Endodermal cell (in vitro differentiated cells): ENCODE measurements around the gene TMPRSS13. TPM values are rescaled to one million over a fixed set of nuclear protein-coding genes. Genes with fewer than 3 reads are reported as not detected.

Experiments used
- DNase-seq: peaks from one replicate; pipeline ENCODE4 v3.0.0-alpha.2; 2017
- H3K27ac ChIP-seq: 2 replicates; pipeline ENCODE4 v1.5.1; 2013; ENCODE audit warnings: mild to moderate bottlenecking, low read depth, low read length, moderate library complexity
- H3K27me3 ChIP-seq: 2 replicates; pipeline ENCODE4 v1.6.1; 2013; ENCODE audit warnings: mild to moderate bottlenecking, low read length, moderate library complexity; ENCODE audit not compliant: insufficient read depth, control insufficient read depth, poor library complexity, severe bottlenecking
- H3K36me3 ChIP-seq: 2 replicates; pipeline ENCODE4 v1.7.0; 2013; ENCODE audit warnings: mild to moderate bottlenecking, low read length, moderate library complexity; ENCODE audit not compliant: control insufficient read depth, insufficient read depth
- H3K4me1 ChIP-seq: one replicate; pipeline ENCODE4 v1.7.0; 2013; ENCODE audit warnings: low read length; ENCODE audit not compliant: control insufficient read depth, insufficient read depth
- H3K4me3 ChIP-seq: 2 replicates; pipeline ENCODE4 v1.5.1; 2013; ENCODE audit warnings: mild to moderate bottlenecking, low read length, moderate library complexity
- H3K9ac ChIP-seq: 2 replicates; pipeline ENCODE4 v1.6.1; 2013; ENCODE audit warnings: mild to moderate bottlenecking, low read length, moderate library complexity; ENCODE audit not compliant: poor library complexity, severe bottlenecking; ENCODE audit errors: extremely low read depth
- H3K9me3 ChIP-seq: 2 replicates; pipeline ENCODE4 v1.6.1; 2013; ENCODE audit warnings: mild to moderate bottlenecking, low read length, moderate library complexity; ENCODE audit not compliant: control insufficient read depth
- H3K27ac Mint-ChIP-seq: 2 replicates; pipeline ENCODE4 v1.8.0; 2020; ENCODE audit warnings: mixed read lengths
- H3K27me3 Mint-ChIP-seq: 2 replicates; pipeline ENCODE4 v1.8.0; 2021; ENCODE audit warnings: mild to moderate bottlenecking, mixed read lengths; ENCODE audit not compliant: insufficient read depth
- H3K36me3 Mint-ChIP-seq: 2 replicates; pipeline ENCODE4 v1.8.0; 2020; ENCODE audit warnings: low read depth, mixed read lengths
- H3K4me1 Mint-ChIP-seq: 2 replicates; pipeline ENCODE4 v1.8.0; 2020; ENCODE audit warnings: mixed read lengths
- H3K4me3 Mint-ChIP-seq: 2 replicates; pipeline ENCODE4 v1.8.0; 2020; ENCODE audit warnings: mild to moderate bottlenecking, moderate library complexity, mixed read lengths
- H3K9me3 Mint-ChIP-seq: 2 replicates; pipeline ENCODE4 v1.8.0; 2020; ENCODE audit warnings: mild to moderate bottlenecking, mixed read lengths
- CTCF ChIP-seq: fragments of 200-600 bp; sonication (generic); conservative IDR thresholded peaks from 2 replicates; pipeline ENCODE4 v1.5.0; 2021; ENCODE audit warnings: antibody characterized with exemption, mild to moderate bottlenecking
- WGBS, 2 experiments: methylation state at CpG; one replicate each; pipeline versions ENCODE4 v1.1.5 to v1.1.7; 2013; ENCODE audit warnings: missing lambda C conversion rate in 2 of 2, mixed read lengths in 1 of 2; ENCODE audit not compliant: insufficient coverage in 1 of 2, insufficient read length in 1 of 2; 5-methylcytosine and 5-hydroxymethylcytosine counted together
- total RNA-seq, 2 donors: library from RNA; stranded (reverse); fragmentation: NEBNext Ultra II Directional in 1 of 2; extraction: Animal tissue kit (Norgen Biotek cat#: 25700) in 1 of 2; gene quantifications; 2 replicates in 1 of 2; 3 replicates in 1 of 2; pipeline ENCODE4 v1.2.1, GENCODE V29; 2021

TMPRSS13 gene
- total RNA-seq, 2 donors from 2014 or later: 2.5 to 6.4 TPM

- Histone ChIP-seq H3K4me3 (no peak overlapping the region), H3K27me3 (peaks cover 9% of the 10 kb centered on the region), H3K9ac (no peak overlapping the region), H3K9me3 (no peaks in the 10 kb centered on the region), H3K27ac (no peak overlapping the region), H3K36me3 (no peaks in the 10 kb centered on the region), H3K4me1 (no peaks in the 10 kb centered on the region)
- peaks cover 21% of the 10 kb centered on the region for H3K27me3 Mint-ChIP-seq
- H3K4me3 Mint-ChIP-seq: no peak overlapping the region
- WGBS, 2 experiments: 93 to 96% methylated on average over 4 of the region's 4 CpGs
- no peak overlapping the region for H3K27ac Mint-ChIP-seq
- H3K4me1 Mint-ChIP-seq: no peaks in the 10 kb centered on the region
- TF ChIP-seq CTCF: no peak
- no peak for DNase-seq
- no peaks in the 10 kb centered on the region for H3K36me3 Mint-ChIP-seq
- H3K9me3 Mint-ChIP-seq: no peaks in the 10 kb centered on the region
Measured at GRCh38 chr11:117898059-117898458, 31.1 kb downstream of the TMPRSS13 start.

- no peaks in the 10 kb centered on the region for H3K9me3 Mint-ChIP-seq
- 79% methylated on average over 3 of the region's 3 CpGs for WGBS, 2 experiments
- H3K27ac Mint-ChIP-seq: no peak overlapping the region
- no peak for TF ChIP-seq CTCF
- Histone ChIP-seq H3K27me3 (no peaks in the 10 kb centered on the region), H3K9ac (no peak overlapping the region), H3K9me3 (no peaks in the 10 kb centered on the region), H3K36me3 (no peaks in the 10 kb centered on the region), H3K4me1 (peaks cover 2% of the 10 kb centered on the region), H3K4me3 (no peak overlapping the region), H3K27ac (no peak overlapping the region)
- H3K4me3 Mint-ChIP-seq: no peak overlapping the region
- H3K4me1 Mint-ChIP-seq: peaks cover 9% of the 10 kb centered on the region
- H3K36me3 Mint-ChIP-seq: no peaks in the 10 kb centered on the region
- no peak for DNase-seq
- H3K27me3 Mint-ChIP-seq: peaks cover 10% of the 10 kb centered on the region
Measured at GRCh38 chr11:117892651-117893050, 36.6 kb downstream of the TMPRSS13 start.

GRCh38 chr11:117891362-117891761 is 37.8 kb downstream of the TMPRSS13 start:
- Histone ChIP-seq H3K4me3 (no peak overlapping the region), H3K9ac (no peak overlapping the region), H3K27ac (no peak overlapping the region), H3K9me3 (no peaks in the 10 kb centered on the region), H3K4me1 (peaks cover 3% of the 10 kb centered on the region), H3K27me3 (no peaks in the 10 kb centered on the region), H3K36me3 (no peaks in the 10 kb centered on the region)
- no peaks in the 10 kb centered on the region for H3K36me3 Mint-ChIP-seq
- no peak for TF ChIP-seq CTCF
- peaks cover 11% of the 10 kb centered on the region for H3K4me1 Mint-ChIP-seq
- 92 to 96% methylated on average over 2 of the region's 2 CpGs for WGBS, 2 experiments
- H3K27ac Mint-ChIP-seq: no peak overlapping the region
- peaks cover 10% of the 10 kb centered on the region for H3K27me3 Mint-ChIP-seq
- no peaks in the 10 kb centered on the region for H3K9me3 Mint-ChIP-seq
- DNase-seq: no peak
- H3K4me3 Mint-ChIP-seq: no peak overlapping the region
